Panc1 (cell line): Measurements from ENCODE around the gene ERF.

Experiments
- POLR2AphosphoS5 ChIP-seq: IDR thresholded peaks from 2 replicates; pipeline ENCODE4 v1.6.1; 2012; ENCODE audit warnings: mild to moderate bottlenecking, low read depth, low read length, moderate library complexity
- SIN3A ChIP-seq: IDR thresholded peaks from 2 replicates; pipeline ENCODE4 v1.6.1; 2012; ENCODE audit warnings: low read depth, mild to moderate bottlenecking, low read length, moderate library complexity, borderline replicate concordance; ENCODE audit not compliant: insufficient read depth
- TCF7L2 ChIP-seq: IDR thresholded peaks from 2 replicates; pipeline ENCODE4 v1.6.1; 2011; ENCODE audit warnings: mild to moderate bottlenecking, low read depth, low read length, inconsistent platforms
- TF ChIP-seq, protein P1 (sequence below): fragments of 450-650 bp; IDR thresholded peaks from 2 replicates; pipeline ENCODE4 v1.5.1; 2017; ENCODE audit warnings: mild to moderate bottlenecking
- TF ChIP-seq, protein P2 (sequence below), 2 experiments: IDR thresholded peaks; 2 replicates each; pipeline ENCODE4 v1.6.1; 2011 to 2012; ENCODE audit warnings: low read depth in 2 of 2, control low read depth in 1 of 2, low read length in 1 of 2, mild to moderate bottlenecking in 1 of 2, moderate library complexity in 1 of 2; ENCODE audit not compliant: insufficient read depth in 1 of 2

DNA sequence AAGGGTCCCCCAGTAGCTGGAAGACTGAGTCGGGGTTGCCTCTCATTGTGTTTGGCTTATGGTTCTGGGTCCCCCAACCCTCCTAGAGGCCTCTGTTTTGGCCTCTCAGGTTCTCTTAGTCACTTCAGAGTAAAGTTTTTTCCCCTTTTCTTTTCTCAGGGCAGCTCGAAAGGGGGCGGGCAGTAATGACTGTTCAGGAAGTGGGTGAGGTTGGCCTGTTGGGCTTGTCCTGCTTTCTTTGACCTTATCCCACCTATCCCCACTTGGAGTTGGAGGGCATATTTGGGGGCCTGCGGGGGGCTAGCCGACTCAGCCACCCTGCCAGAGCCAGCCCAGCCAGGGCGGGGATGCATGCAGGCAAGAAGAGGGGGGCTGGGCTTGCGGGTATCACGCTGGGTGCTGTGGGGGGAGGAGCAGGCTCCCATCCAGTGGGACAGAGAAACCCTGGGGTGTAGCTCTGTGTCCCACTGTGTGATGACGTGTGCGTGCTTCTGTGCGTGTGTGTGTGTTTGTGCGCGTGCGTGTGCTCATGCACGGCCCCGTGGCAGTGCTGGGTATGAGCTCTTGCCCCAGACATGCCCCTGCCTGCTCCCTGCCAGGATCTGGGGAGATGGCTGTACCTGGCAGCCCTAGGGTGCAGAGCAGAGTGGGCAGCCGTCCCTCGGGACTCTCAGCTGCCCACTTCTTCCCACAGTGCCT lies 15.6 kb upstream of the ERF start:
- TF ChIP-seq, protein P1, sequence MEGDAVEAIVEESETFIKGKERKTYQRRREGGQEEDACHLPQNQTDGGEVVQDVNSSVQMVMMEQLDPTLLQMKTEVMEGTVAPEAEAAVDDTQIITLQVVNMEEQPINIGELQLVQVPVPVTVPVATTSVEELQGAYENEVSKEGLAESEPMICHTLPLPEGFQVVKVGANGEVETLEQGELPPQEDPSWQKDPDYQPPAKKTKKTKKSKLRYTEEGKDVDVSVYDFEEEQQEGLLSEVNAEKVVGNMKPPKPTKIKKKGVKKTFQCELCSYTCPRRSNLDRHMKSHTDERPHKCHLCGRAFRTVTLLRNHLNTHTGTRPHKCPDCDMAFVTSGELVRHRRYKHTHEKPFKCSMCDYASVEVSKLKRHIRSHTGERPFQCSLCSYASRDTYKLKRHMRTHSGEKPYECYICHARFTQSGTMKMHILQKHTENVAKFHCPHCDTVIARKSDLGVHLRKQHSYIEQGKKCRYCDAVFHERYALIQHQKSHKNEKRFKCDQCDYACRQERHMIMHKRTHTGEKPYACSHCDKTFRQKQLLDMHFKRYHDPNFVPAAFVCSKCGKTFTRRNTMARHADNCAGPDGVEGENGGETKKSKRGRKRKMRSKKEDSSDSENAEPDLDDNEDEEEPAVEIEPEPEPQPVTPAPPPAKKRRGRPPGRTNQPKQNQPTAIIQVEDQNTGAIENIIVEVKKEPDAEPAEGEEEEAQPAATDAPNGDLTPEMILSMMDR, result no peak
- no peak for TF ChIP-seq SIN3A
- TF ChIP-seq, protein P2, sequence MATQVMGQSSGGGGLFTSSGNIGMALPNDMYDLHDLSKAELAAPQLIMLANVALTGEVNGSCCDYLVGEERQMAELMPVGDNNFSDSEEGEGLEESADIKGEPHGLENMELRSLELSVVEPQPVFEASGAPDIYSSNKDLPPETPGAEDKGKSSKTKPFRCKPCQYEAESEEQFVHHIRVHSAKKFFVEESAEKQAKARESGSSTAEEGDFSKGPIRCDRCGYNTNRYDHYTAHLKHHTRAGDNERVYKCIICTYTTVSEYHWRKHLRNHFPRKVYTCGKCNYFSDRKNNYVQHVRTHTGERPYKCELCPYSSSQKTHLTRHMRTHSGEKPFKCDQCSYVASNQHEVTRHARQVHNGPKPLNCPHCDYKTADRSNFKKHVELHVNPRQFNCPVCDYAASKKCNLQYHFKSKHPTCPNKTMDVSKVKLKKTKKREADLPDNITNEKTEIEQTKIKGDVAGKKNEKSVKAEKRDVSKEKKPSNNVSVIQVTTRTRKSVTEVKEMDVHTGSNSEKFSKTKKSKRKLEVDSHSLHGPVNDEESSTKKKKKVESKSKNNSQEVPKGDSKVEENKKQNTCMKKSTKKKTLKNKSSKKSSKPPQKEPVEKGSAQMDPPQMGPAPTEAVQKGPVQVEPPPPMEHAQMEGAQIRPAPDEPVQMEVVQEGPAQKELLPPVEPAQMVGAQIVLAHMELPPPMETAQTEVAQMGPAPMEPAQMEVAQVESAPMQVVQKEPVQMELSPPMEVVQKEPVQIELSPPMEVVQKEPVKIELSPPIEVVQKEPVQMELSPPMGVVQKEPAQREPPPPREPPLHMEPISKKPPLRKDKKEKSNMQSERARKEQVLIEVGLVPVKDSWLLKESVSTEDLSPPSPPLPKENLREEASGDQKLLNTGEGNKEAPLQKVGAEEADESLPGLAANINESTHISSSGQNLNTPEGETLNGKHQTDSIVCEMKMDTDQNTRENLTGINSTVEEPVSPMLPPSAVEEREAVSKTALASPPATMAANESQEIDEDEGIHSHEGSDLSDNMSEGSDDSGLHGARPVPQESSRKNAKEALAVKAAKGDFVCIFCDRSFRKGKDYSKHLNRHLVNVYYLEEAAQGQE (IDR thresholded peaks at IDR 0.05; ENCODE audit: insufficient read depth in 1 of 2, low read depth in 2 of 2, low read length in 1 of 2), result no peak
- no peak for TF ChIP-seq POLR2AphosphoS5
- no peak for TF ChIP-seq TCF7L2
